GM18873 (cell line): ENCODE results near the gene FRMD1.

Experiments used
- ATAC-seq: cut with Tn5 transposase; IDR thresholded peaks from one replicate; pipeline ENCODE4 v1.9.1; 2021; ENCODE audit warnings: mild to moderate bottlenecking, moderate library complexity, moderate number of reproducible peaks; ENCODE audit not compliant: unreplicated experiment, low FRiP score

Gene FRMD1

DNA sequence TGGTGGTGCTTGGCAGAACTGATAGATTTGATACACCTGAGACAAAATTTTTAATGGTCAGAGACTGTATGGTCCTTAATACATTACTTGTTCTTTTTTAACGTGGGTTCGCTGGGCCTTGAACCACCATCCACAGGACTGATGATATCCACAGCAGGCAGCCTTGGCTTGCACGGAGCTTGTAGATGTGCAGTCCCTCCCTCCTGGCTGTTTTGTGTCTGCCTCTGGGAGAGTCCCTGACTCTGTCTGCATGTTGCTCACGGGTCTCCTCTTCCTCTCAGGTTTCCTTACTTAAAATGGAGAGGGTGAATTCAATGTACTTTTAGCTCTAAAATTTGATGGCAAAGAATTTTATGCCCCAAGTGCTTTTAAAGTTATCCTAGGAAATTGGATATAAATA is 64.0 kb downstream of the FRMD1 start:
- no peak for ATAC-seq

GRCh38 chr6:168014428-168014827 is 64.6 kb downstream of the FRMD1 start:
- ATAC-seq, result no peak

DNA sequence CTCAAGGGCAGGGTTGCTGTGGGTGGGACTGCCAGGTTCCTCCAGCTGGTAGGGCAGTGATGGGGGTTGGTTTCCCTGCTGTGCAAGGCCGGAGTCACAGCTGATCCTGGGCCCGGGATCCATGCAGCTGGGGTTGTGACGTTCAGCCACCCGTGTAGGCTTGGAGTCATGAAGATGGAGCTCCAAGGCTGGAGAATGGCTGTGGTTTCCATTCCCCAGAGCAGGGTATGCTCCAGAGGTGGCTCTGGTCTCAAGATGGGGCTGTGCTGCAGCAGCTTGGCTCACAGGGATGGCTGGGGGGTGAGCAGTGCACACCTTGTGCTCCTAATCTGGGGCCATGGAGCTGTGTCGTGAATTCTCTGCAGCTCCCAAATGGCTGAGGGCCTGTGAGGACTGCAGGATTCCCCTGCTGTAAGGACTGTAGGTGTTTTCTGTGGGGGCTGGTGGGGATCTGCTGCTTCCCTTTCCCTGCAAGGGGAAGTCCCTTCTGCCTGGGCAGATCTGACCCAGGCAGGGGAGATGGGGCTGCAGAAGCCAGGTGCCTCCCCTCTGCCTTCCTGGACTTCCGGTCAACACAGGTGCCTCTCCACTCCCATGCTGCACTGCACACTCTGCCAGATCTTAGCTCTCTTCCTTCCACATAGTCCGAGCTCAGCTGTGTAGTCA is 65.6 kb downstream of the FRMD1 start:
- ATAC-seq, result no peak

DNA sequence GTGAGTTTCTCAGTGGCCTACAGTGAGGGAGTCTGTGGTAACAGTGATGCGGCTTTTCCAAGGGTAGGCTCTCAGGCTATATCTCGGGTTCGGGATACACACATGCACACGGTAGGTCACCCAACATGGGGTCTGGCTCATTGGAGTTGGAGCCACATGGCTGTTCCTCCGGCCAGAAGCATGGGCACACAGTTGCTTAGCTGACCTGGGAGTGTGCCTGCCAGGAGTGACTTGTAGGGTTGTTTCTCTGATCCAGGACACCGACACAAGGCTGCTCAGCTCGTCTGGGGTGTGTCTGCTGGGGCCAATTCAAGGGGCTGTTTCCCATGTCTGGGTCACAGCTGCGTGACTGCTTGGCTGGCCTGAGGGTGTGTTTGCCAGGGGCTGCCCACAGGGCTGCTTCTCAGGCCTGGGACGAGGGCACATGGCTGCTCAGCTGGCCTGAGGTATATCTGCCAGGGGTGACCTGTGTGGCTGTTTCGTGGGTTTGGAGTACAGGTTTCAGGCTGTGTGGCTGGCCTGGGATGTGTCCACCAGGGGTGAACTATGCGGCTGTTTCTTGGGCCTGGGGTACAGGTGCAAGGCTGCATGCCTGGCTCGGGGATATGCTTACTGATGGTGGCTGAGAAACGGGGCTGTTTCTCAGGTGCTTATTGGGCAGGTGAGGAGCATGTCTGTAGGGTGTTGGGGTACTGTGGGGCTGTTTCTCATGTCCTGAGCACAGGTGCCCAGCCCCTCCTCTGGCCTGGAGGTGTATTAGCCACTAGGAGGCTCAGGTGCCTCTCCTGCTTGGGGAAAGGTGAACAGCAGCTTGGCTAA is 66.4 kb downstream of the FRMD1 start:
- ATAC-seq, result no peak

- no peak for ATAC-seq
These were observed 67.7 kb downstream of the FRMD1 start for GRCh38 chr6:168011291-168011690.

DNA sequence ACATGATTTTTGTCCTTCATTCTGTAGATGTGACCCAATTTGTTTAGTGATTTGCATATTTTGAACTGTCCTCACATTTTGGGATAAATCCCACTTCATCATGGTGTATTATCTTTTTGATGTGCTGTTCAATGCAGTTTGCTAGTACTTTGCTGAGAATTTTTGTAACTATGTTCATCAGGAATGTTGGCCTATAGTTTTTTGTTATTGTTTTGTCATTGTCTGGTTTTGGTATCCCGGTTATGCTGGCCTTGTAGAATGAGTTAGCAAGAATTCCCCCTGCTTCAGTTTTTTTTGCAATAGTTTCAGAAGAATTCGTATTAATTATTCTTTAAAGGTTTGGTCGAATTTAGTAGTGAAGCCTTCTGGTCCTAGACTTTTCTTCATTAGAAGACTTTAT is 69.7 kb downstream of the FRMD1 start:
- no peak for ATAC-seq

GRCh38 chr6:168007592-168008338 is 71.2 kb downstream of the FRMD1 start:
- no peak for ATAC-seq

- no peak for ATAC-seq
These were observed 73.2 kb downstream of the FRMD1 start for GRCh38 chr6:168005796-168006195.

DNA sequence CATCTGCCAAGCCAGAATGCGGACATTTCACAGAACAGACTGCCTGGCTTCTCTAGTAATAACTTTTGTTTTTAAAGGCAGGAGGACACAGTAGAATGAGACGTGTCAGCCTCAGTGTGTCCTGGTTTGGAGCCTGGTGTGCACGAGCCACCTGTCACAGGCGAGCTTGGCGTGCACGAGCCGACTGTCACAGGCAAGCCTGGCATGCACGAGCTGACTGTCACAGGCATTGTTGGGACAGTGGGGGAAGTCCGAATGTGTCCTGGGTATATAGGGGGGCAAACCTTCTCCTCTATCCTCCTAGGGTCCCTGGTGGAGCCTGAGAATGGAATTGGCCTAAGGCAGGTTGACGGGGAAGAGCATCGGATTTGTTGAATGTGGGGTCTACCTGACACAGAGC is 74.1 kb downstream of the FRMD1 start:
- ATAC-seq, result no peak

DNA sequence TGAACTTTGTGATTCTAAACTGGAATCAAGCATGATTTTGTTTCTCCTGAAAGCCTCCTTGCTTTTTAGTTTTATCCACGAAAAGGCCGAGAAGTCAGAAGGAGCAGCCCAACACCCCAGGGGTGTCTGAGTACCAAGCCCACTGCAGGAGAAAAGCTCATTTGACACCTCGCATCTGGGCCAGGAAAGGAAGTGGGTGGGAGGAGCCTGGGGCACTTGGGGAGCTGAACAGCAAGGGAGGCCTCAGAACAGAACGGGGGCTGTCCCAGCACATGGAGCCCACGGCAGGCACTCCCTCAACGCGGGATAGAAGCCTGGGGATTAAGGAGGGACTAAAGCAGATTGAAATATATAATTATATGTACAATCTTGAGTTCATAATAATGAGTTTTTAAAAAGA is 75.0 kb downstream of the FRMD1 start:
- ATAC-seq, result no peak
